GM12878 (cell line): Measurements from ENCODE around the gene INKA1. TPM values are rescaled to one million over a fixed set of nuclear protein-coding genes. Genes with fewer than 3 reads are reported as not detected.

Source experiments
- ATAC-seq: fragments of 200-7000 bp; cut with Tn5 transposase; 3 replicates; pipeline ENCODE4 v1.9.1; 2020; ENCODE audit warnings: mild to moderate bottlenecking, moderate library complexity
- BruUV-seq: library from RNA; stranded (reverse); fragments of 400-500 nt; replicated peaks from 2 replicates; lab custom pipeline; 2021; lab: Mats Ljungman, UMichigan
- CTCF ChIA-PET: fragments of 300-600 bp; sonication (Branson Sonifier 250); formaldehyde crosslinking; extraction: SDS; loops from one replicate; lab custom pipeline; 2021; ENCODE audit warnings: inconsistent platforms; lab: Yijun Ruan, JAX
- POLR2A ChIA-PET: fragments of 350-600 bp; formaldehyde crosslinking; extraction: SDS; loops from one replicate; lab custom pipeline; 2021; ENCODE audit warnings: inconsistent platforms; lab: Charles Lee
- RAD21 ChIA-PET: fragments of 300-600 bp; sonication (Branson Sonifier 250); formaldehyde crosslinking; loops from one replicate; lab custom pipeline; 2023; ENCODE audit warnings: antibody characterized with exemption; ENCODE audit not compliant: unreplicated experiment; lab: Charles Lee
- SMC1A ChIA-PET: fragments of 300-600 bp; sonication (Branson Sonifier 250); formaldehyde crosslinking; loops from one replicate; lab custom pipeline; 2023; ENCODE audit not compliant: unreplicated experiment, uncharacterized antibody; lab: Charles Lee
- DNase-seq: peaks from one replicate; pipeline ENCODE4 v3.0.0-alpha.2; 2011; ENCODE audit warnings: low read depth, low spot score
- FAIRE-seq: peaks from 3 replicates; lab custom pipeline; 2011; peaks lifted over from hg19 to GRCh38; lab: Jason Lieb, UNC
- H2AFZ ChIP-seq: 2 replicates; pipeline ENCODE4 v1.6.0; 2011; ENCODE audit warnings: low read depth, low read length, control low read depth; ENCODE audit not compliant: control insufficient read depth
- H3K27ac ChIP-seq: 2 replicates; pipeline ENCODE4 v1.5.1; 2011; ENCODE audit warnings: control low read depth; ENCODE audit not compliant: control insufficient read depth, insufficient read depth
- H3K27me3 ChIP-seq, 2 experiments: replicated peaks in 1 of 2; 2 replicates each; pipeline versions ENCODE4 v1.6.0 to v1.6.1; 2011; ENCODE audit warnings: low read length in 1 of 2; ENCODE audit not compliant: control insufficient read depth in 2 of 2, insufficient read depth in 2 of 2
- H3K36me3 ChIP-seq, 2 experiments: 2 replicates each; pipeline ENCODE4 v1.5.1; 2011; ENCODE audit warnings: low read length in 1 of 2; ENCODE audit not compliant: control insufficient read depth in 2 of 2, insufficient read depth in 2 of 2
- H3K4me1 ChIP-seq: 2 replicates; pipeline ENCODE4 v1.6.1; 2011; ENCODE audit warnings: mild to moderate bottlenecking, low read length, moderate library complexity, mixed read lengths; ENCODE audit not compliant: control insufficient read depth, insufficient read depth
- H3K4me2 ChIP-seq: 2 replicates; pipeline ENCODE4 v1.6.0; 2011; ENCODE audit warnings: control low read depth; ENCODE audit not compliant: control insufficient read depth, insufficient read depth
- H3K4me3 ChIP-seq: fragments of 200-600 bp; sonication (generic); 2 replicates; pipeline ENCODE4 v1.5.1; 2016
- H3K79me2 ChIP-seq: 2 replicates; pipeline ENCODE4 v1.6.0; 2011; ENCODE audit warnings: low read length; ENCODE audit not compliant: control insufficient read depth, insufficient read depth
- H3K9ac ChIP-seq: 2 replicates; pipeline ENCODE4 v1.8.0; 2011; ENCODE audit warnings: low read length, control low read depth, mixed read lengths; ENCODE audit not compliant: control insufficient read depth, insufficient read depth
- H3K9me3 ChIP-seq: replicated peaks from 3 replicates; pipeline ENCODE4 v1.5.1; 2011; ENCODE audit warnings: mild to moderate bottlenecking, low read length; ENCODE audit not compliant: control insufficient read depth, insufficient read depth
- H4K20me1 ChIP-seq: 2 replicates; pipeline ENCODE4 v1.6.0; 2011; ENCODE audit not compliant: control insufficient read depth, insufficient read depth
- CBX5 ChIP-seq: sonication (generic); IDR thresholded peaks from 2 replicates; pipeline ENCODE4 v1.6.1; 2016; ENCODE audit warnings: low read depth, moderate library complexity, mild to moderate bottlenecking, inconsistent platforms
- EGR1 ChIP-seq, 2 experiments: IDR thresholded peaks; 1 replicate in 1 of 2; 2 replicates in 1 of 2; pipeline ENCODE4 v1.6.1; 2011 to 2012; ENCODE audit warnings: low read depth in 2 of 2, low read length in 2 of 2, borderline replicate concordance in 1 of 2, mild to moderate bottlenecking in 1 of 2, moderate library complexity in 1 of 2
- IKZF1 ChIP-seq: fragments of 450-650 bp; conservative IDR thresholded peaks from 2 replicates; pipeline ENCODE4 v1.6.1; 2017; ENCODE audit warnings: antibody characterized with exemption, mild to moderate bottlenecking
- JUND ChIP-seq: IDR thresholded peaks from 2 replicates; pipeline ENCODE4 v1.6.1; 2012; ENCODE audit warnings: low read depth, mild to moderate bottlenecking, low read length, improper control_type of control experiment, moderate library complexity
- LARP7 ChIP-seq: fragments of 450-650 bp; IDR thresholded peaks from 2 replicates; pipeline ENCODE4 v1.6.1; 2017; ENCODE audit warnings: mild to moderate bottlenecking
- PAX5 ChIP-seq: IDR thresholded peaks from 2 replicates; pipeline ENCODE4 v1.6.1; 2011; ENCODE audit warnings: low read depth, low read length, borderline replicate concordance
- PML ChIP-seq: IDR thresholded peaks from 2 replicates; pipeline ENCODE4 v1.6.1; 2012; ENCODE audit warnings: low read length, inconsistent platforms
- POLR2AphosphoS2 ChIP-seq: IDR thresholded peaks from 2 replicates; pipeline ENCODE4 v1.6.1; 2011; ENCODE audit warnings: low read depth, mild to moderate bottlenecking, low read length, improper control_type of control experiment, moderate library complexity
- RAD21 ChIP-seq: IDR thresholded peaks from 2 replicates; pipeline ENCODE4 v1.6.1; 2011; ENCODE audit warnings: mild to moderate bottlenecking, low read depth, low read length, moderate library complexity; ENCODE audit not compliant: insufficient read depth
- RB1 ChIP-seq: fragments of 450-650 bp; formaldehyde crosslinking; IDR thresholded peaks from 2 replicates; pipeline ENCODE4 v1.6.1; 2017; ENCODE audit warnings: mild to moderate bottlenecking, borderline replicate concordance
- SRF ChIP-seq, 2 experiments: IDR thresholded peaks; 2 replicates each; pipeline ENCODE4 v1.6.1; 2011; ENCODE audit warnings: low read depth in 2 of 2, low read length in 2 of 2, mild to moderate bottlenecking in 1 of 2, moderate library complexity in 1 of 2
- in situ Hi-C: fragments of 300-500 bp; cut with MboI; formaldehyde crosslinking; loops from 9 replicates; pipeline ENCODE4 v1.14.3; 2018; ENCODE audit warnings: mixed read lengths
- intact Hi-C: fragments of 100-400 bp; cut with micrococcal nuclease; formaldehyde crosslinking; loops from one replicate; pipeline ENCODE4 v1.14.2; 2022; ENCODE audit not compliant: unreplicated experiment
- polyA plus RNA-seq, 11 experiments: library from polyadenylated mRNA; depleted of rRNA in 4 of 11; unstranded in 6 of 11; stranded (reverse) in 5 of 11; fragments of >200 nt; fragmentation: Nextera tagmentation in 4 of 11; fragmentation: Illumina TruSeq in 1 of 11; extraction: Ambion mirVana in 4 of 11; extraction: Trizol in 1 of 11; gene quantifications; 1 replicate in 1 of 11; 2 replicates in 10 of 11; pipeline versions ENCODE4 v1.2.1 to v1.2.3, GENCODE V29; 2011 to 2016; ENCODE audit warnings: inconsistent platforms in 2 of 11, missing spikeins in 2 of 11, low read depth in 1 of 11
- total RNA-seq, 4 experiments: library from RNA; depleted of rRNA in 3 of 4; stranded (reverse); fragments of >200 nt in 3 of 4; fragmentation: Illumina TruSeq in 1 of 4; extraction: Trizol in 1 of 4; gene quantifications; 2 replicates each; pipeline versions ENCODE4 v1.2.1 to v1.2.3, GENCODE V29; 2013 to 2021
- TF ChIP-seq, protein P1 (sequence below): IDR thresholded peaks from 2 replicates; pipeline ENCODE4 v1.6.1; 2011; ENCODE audit warnings: low read depth, mild to moderate bottlenecking, low read length, moderate library complexity, borderline replicate concordance; ENCODE audit errors: extremely low read depth
- TF ChIP-seq, protein P2 (sequence below): fragments of 150-350 bp; IDR thresholded peaks from 2 replicates; pipeline ENCODE4 v1.6.1; 2016; ENCODE audit warnings: low read depth, low read length
- TF ChIP-seq, protein P3 (sequence below): fragments of 450-650 bp; formaldehyde crosslinking; IDR thresholded peaks from 2 replicates; pipeline ENCODE4 v1.5.0; 2022; ENCODE audit warnings: mild to moderate bottlenecking, missing genetic modification characterization
- TF ChIP-seq, protein P4 (sequence below): IDR thresholded peaks from 2 replicates; pipeline ENCODE4 v1.6.1; 2011; ENCODE audit warnings: low read depth, low read length, improper control_type of control experiment, borderline replicate concordance

The INKA1 gene
- total and polyA plus RNA-seq, 10 of the 15 experiments (the other 5 are each of a cell fraction or from before 2014, with no cell fraction given), result 0.32 to 10.5 (median 4.9) TPM

DNA sequence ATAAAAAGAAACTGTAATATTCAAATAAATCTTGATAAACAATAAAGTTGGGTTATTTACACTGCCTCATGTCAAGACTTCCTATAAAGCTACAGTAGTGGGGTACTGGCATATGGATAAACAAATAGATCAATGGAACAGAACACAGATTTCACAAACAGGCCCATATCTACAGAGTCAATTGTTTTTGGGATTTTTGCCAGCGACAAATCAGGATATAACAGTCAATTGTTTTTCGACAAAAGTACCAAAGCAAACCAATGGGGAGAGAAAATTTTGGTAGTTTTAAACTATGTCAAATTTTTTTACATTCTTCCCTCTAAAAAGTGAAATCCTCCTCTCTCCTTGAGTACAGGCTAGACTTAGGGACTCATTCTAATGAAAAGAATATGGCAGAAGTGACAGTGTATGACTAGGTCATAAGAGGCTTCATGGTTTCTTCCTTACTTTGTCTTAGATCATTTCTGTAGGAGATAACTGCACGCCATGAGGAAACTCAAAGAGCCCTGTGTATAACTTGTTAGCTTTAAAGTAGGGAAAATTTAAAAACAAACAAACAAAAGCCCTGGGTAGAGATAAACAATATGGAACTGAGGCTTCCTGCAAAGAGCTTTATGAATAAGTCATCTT is 33.7 kb upstream of the INKA1 start (continued):
- TF ChIP-seq, protein P1, sequence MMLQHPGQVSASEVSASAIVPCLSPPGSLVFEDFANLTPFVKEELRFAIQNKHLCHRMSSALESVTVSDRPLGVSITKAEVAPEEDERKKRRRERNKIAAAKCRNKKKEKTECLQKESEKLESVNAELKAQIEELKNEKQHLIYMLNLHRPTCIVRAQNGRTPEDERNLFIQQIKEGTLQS, result no peak
- no peak for TF ChIP-seq JUND
- no peak for TF ChIP-seq POLR2AphosphoS2
- no peak for TF ChIP-seq PML
- no peak for TF ChIP-seq IKZF1
- no peak for TF ChIP-seq PAX5
- TF ChIP-seq RAD21, result no peak
- TF ChIP-seq CBX5, result no peak
- no peak for TF ChIP-seq EGR1 (IDR thresholded peaks at IDR 0.05; ENCODE audit: borderline replicate concordance in 1 of 2, low read depth in 2 of 2, low read length in 2 of 2)
- TF ChIP-seq LARP7, result no peak

DNA sequence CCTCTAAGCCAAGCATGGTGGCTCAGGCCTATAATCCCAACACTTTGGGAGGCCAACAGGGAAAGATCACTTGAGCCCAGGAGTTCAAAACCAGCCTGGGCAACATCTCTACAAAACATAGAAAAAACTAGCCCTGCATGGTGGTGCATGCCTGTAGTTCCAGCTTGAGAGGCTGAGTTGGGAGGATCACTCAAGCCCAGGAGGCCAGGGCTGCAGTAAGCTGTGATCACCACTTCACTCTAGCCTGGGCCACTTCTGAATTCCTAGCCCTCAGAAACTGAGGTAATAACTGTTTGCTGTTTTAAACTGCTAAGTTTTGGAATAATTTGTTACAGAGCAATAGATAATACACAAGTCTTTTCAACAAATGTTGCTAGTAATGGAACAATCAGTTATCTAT is 33.1 kb upstream of the INKA1 start:
- no peaks in the 10 kb centered on the region for H3K36me3 ChIP-seq
- intact Hi-C loops, result no loop called here
- no peak overlapping the region for H3K4me2 ChIP-seq
- ChIA-PET CTCF (interaction anchor here (0.6 to 1.4 kb wide), 2 partner anchors 12 to 565 kb away, joined by 3 read pairs; no protein-coding TSS in a partner anchor), SMC1A (interaction anchor here (1.5 kb wide), 1 partner anchor 11 kb away, joined by 4 read pairs; no protein-coding TSS in a partner anchor), POLR2A (no interaction called here), RAD21 (no interaction called here)
- no peaks in the 10 kb centered on the region for H3K4me1 ChIP-seq
- in situ Hi-C loops, result no loop called here
- DNase-seq (no peak), ATAC-seq (no peak), FAIRE-seq (no peak)
- H3K79me2 ChIP-seq, result peaks cover 10% of the 10 kb centered on the region
- no peak overlapping the region for H3K9ac ChIP-seq
- H3K4me3 ChIP-seq, result no peak overlapping the region
- TF ChIP-seq SRF (IDR thresholded peaks at IDR 0.05; ENCODE audit: low read depth in 2 of 2, low read length in 2 of 2) (no peak), RB1 (no peak), EGR1 (IDR thresholded peaks at IDR 0.05; ENCODE audit: borderline replicate concordance in 1 of 2, low read depth in 2 of 2, low read length in 2 of 2) (no peak), POLR2AphosphoS2 (no peak)
- TF ChIP-seq, protein P2, sequence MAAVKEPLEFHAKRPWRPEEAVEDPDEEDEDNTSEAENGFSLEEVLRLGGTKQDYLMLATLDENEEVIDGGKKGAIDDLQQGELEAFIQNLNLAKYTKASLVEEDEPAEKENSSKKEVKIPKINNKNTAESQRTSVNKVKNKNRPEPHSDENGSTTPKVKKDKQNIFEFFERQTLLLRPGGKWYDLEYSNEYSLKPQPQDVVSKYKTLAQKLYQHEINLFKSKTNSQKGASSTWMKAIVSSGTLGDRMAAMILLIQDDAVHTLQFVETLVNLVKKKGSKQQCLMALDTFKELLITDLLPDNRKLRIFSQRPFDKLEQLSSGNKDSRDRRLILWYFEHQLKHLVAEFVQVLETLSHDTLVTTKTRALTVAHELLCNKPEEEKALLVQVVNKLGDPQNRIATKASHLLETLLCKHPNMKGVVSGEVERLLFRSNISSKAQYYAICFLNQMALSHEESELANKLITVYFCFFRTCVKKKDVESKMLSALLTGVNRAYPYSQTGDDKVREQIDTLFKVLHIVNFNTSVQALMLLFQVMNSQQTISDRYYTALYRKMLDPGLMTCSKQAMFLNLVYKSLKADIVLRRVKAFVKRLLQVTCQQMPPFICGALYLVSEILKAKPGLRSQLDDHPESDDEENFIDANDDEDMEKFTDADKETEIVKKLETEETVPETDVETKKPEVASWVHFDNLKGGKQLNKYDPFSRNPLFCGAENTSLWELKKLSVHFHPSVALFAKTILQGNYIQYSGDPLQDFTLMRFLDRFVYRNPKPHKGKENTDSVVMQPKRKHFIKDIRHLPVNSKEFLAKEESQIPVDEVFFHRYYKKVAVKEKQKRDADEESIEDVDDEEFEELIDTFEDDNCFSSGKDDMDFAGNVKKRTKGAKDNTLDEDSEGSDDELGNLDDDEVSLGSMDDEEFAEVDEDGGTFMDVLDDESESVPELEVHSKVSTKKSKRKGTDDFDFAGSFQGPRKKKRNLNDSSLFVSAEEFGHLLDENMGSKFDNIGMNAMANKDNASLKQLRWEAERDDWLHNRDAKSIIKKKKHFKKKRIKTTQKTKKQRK, result no peak
- TF ChIP-seq, protein P3, sequence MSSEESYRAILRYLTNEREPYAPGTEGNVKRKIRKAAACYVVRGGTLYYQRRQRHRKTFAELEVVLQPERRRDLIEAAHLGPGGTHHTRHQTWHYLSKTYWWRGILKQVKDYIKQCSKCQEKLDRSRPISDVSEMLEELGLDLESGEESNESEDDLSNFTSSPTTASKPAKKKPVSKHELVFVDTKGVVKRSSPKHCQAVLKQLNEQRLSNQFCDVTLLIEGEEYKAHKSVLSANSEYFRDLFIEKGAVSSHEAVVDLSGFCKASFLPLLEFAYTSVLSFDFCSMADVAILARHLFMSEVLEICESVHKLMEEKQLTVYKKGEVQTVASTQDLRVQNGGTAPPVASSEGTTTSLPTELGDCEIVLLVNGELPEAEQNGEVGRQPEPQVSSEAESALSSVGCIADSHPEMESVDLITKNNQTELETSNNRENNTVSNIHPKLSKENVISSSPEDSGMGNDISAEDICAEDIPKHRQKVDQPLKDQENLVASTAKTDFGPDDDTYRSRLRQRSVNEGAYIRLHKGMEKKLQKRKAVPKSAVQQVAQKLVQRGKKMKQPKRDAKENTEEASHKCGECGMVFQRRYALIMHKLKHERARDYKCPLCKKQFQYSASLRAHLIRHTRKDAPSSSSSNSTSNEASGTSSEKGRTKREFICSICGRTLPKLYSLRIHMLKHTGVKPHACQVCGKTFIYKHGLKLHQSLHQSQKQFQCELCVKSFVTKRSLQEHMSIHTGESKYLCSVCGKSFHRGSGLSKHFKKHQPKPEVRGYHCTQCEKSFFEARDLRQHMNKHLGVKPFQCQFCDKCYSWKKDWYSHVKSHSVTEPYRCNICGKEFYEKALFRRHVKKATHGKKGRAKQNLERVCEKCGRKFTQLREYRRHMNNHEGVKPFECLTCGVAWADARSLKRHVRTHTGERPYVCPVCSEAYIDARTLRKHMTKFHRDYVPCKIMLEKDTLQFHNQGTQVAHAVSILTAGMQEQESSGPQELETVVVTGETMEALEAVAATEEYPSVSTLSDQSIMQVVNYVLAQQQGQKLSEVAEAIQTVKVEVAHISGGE (CRISPR knock-in tag), result no peak
- TF ChIP-seq, protein P4, sequence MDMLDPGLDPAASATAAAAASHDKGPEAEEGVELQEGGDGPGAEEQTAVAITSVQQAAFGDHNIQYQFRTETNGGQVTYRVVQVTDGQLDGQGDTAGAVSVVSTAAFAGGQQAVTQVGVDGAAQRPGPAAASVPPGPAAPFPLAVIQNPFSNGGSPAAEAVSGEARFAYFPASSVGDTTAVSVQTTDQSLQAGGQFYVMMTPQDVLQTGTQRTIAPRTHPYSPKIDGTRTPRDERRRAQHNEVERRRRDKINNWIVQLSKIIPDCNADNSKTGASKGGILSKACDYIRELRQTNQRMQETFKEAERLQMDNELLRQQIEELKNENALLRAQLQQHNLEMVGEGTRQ, result no peak
- H3K27ac ChIP-seq, result no peak overlapping the region
- no peaks in the 10 kb centered on the region for H3K9me3 ChIP-seq
- H3K27me3 ChIP-seq, result no peaks in the 10 kb centered on the region
- BruUV-seq, result no TSS peak
- no peak overlapping the region for H2AFZ ChIP-seq
- H4K20me1 ChIP-seq, result peaks cover 4% of the 10 kb centered on the region
